GM23248 (cell line): Measurements from ENCODE around the gene GABPB2. TPM values are rescaled to one million over a fixed set of nuclear protein-coding genes. Genes with fewer than 3 reads are reported as not detected.

Experiments used
- DNase-seq: peaks from one replicate; pipeline ENCODE4 v3.0.0-alpha.2; 2015
- H2AFZ ChIP-seq: fragments of 200-600 bp; sonication (generic); 2 replicates; pipeline ENCODE4 v1.6.1; 2016; ENCODE audit warnings: antibody characterized with exemption
- H3F3A ChIP-seq: fragments of 200-600 bp; sonication (generic); 2 replicates; pipeline ENCODE4 v1.6.1; 2016; ENCODE audit warnings: mild to moderate bottlenecking, antibody characterized with exemption, mixed run types; ENCODE audit not compliant: insufficient read depth
- H3K27ac ChIP-seq: fragments of 200-600 bp; sonication (generic); 2 replicates; pipeline ENCODE4 v1.5.1; 2016; ENCODE audit warnings: mild to moderate bottlenecking
- H3K27me3 ChIP-seq: fragments of 200-600 bp; sonication (generic); replicated peaks from 2 replicates; pipeline ENCODE4 v1.6.1; 2016; ENCODE audit warnings: mild to moderate bottlenecking; ENCODE audit not compliant: insufficient read depth
- H3K36me3 ChIP-seq: fragments of 200-600 bp; sonication (generic); 2 replicates; pipeline ENCODE4 v1.6.1; 2016; ENCODE audit warnings: low read depth, mild to moderate bottlenecking
- H3K4me1 ChIP-seq: fragments of 200-600 bp; sonication (generic); 2 replicates; pipeline ENCODE4 v1.6.1; 2016; ENCODE audit warnings: mild to moderate bottlenecking; ENCODE audit not compliant: insufficient read depth
- H3K4me2 ChIP-seq: fragments of 200-600 bp; sonication (generic); one replicate; pipeline ENCODE4 v1.6.1; 2016; ENCODE audit warnings: mild to moderate bottlenecking; ENCODE audit not compliant: unreplicated experiment
- H3K4me3 ChIP-seq: fragments of 200-600 bp; sonication (generic); 2 replicates; pipeline ENCODE4 v1.5.1; 2016; ENCODE audit warnings: mild to moderate bottlenecking
- H3K79me2 ChIP-seq: fragments of 200-600 bp; sonication (generic); 2 replicates; pipeline ENCODE4 v1.6.1; 2016; ENCODE audit warnings: mild to moderate bottlenecking; ENCODE audit not compliant: insufficient read depth
- H3K9ac ChIP-seq: fragments of 200-600 bp; sonication (generic); 2 replicates; pipeline ENCODE4 v1.6.1; 2016; ENCODE audit warnings: mild to moderate bottlenecking
- H3K9me2 ChIP-seq: fragments of 200-600 bp; sonication (generic); 2 replicates; pipeline ENCODE4 v1.6.1; 2016; ENCODE audit warnings: mixed run types, mild to moderate bottlenecking, moderate library complexity; ENCODE audit not compliant: insufficient read depth
- H3K9me3 ChIP-seq: fragments of 200-600 bp; sonication (generic); one replicate; pipeline ENCODE4 v1.6.1; 2017; ENCODE audit warnings: low read depth
- H4K20me1 ChIP-seq: fragments of 200-600 bp; sonication (generic); 2 replicates; pipeline ENCODE4 v1.6.0; 2016; ENCODE audit not compliant: insufficient read depth
- EZH2 ChIP-seq: fragments of 200-600 bp; sonication (generic); IDR thresholded peaks from 2 replicates; pipeline ENCODE4 v1.6.1; 2018; ENCODE audit warnings: antibody characterized with exemption, mild to moderate bottlenecking; ENCODE audit not compliant: insufficient read depth, poor library complexity, severe bottlenecking
- EZH2phosphoT487 ChIP-seq: fragments of 200-600 bp; sonication (generic); IDR thresholded peaks from 2 replicates; pipeline ENCODE4 v1.6.1; 2018; ENCODE audit warnings: antibody characterized with exemption, moderate library complexity, mild to moderate bottlenecking, low read depth; ENCODE audit not compliant: insufficient read depth
- WGBS, 2 experiments: methylation state at CpG; one replicate each; pipeline ENCODE4 v1.1.6; 2015 to 2017; ENCODE audit warnings: low lambda C conversion rate in 2 of 2, low coverage in 1 of 2; ENCODE audit errors: missing lambda C conversion rate in 2 of 2; 5-methylcytosine and 5-hydroxymethylcytosine counted together
- in situ Hi-C: fragments of 300-500 bp; cut with MboI; formaldehyde crosslinking; loops from 2 replicates; pipeline ENCODE4 v1.15.0; 2020
- polyA plus RNA-seq: library from polyadenylated mRNA; unstranded; fragments of >200 nt; fragmentation: Nextera tagmentation; extraction: Ambion mirVana; gene quantifications from 2 replicates; pipeline ENCODE4 v1.2.1, GENCODE V29; 2016
- total RNA-seq: library from RNA; depleted of rRNA; stranded (reverse); fragments of >200 nt; shearing (Covaris generic); gene quantifications from 2 replicates; pipeline ENCODE4 v1.2.3, GENCODE V29; 2014

Gene GABPB2
- total and polyA plus RNA-seq, 2 experiments from 2014 or later, result 7.4 to 14.7 TPM

DNA sequence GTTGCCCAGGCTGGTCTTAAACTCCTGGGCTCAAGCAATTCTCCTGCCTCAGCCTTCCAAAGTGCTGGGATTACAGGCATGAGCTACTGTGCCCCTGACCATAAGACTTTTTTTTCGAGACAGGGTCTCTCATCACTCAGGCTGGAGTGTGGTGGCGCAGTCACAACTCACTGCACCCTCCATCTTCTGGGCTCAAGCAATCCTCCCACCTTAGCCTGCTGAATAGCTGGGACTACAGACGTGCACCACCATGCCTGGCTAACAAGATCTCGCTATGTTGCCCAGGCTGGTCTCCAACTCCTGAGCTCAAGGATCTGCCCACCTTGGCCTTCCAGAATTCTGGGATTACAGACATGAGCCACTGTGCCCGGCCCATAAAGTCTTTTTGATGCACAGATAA lies 21.1 kb upstream of the GABPB2 start:
- peaks cover 38% of the 10 kb centered on the region for H3K36me3 ChIP-seq
- in situ Hi-C loops, result no loop called here
- 84 to 85% methylated on average over 5 of the region's 5 CpGs for WGBS, 2 experiments

GRCh38 chr1:151050051-151050688 lies 20.4 kb upstream of the GABPB2 start:
- Histone ChIP-seq H3K4me1 (0 out of 2 replicates have a peak, but pooled peaks cover 13% of the 10 kb centered on the region), H3F3A (peaks cover 72% of the 10 kb centered on the region), H3K4me3 (no peak overlapping the region), H2AFZ (no peak overlapping the region), H3K4me2 (no peak overlapping the region), H3K9me3 (no peaks in the 10 kb centered on the region), H3K9me2 (no peaks in the 10 kb centered on the region), H4K20me1 (no peaks in the 10 kb centered on the region), H3K9ac (no peak overlapping the region), H3K27ac (peak overlapping the region; percentile 5; the same call in 1 of the 2 replicates), H3K36me3 (peaks cover 46% of the 10 kb centered on the region), H3K27me3 (no peaks in the 10 kb centered on the region), H3K79me2 (peaks cover 19% of the 10 kb centered on the region)
- no peak for DNase-seq
- WGBS, 2 experiments, result 78% methylated on average over 2 of the region's 2 CpGs
- no peak for TF ChIP-seq EZH2
- no peak for TF ChIP-seq EZH2phosphoT487
- in situ Hi-C loops, result no loop called here

More for the DNA sequence above, 21.1 kb upstream of the GABPB2 start:
- H3K27me3 ChIP-seq, result no peaks in the 10 kb centered on the region
- H3F3A ChIP-seq, result peaks cover 65% of the 10 kb centered on the region
- TF ChIP-seq EZH2phosphoT487, result no peak
- H3K9me2 ChIP-seq, result no peaks in the 10 kb centered on the region
- peaks cover 12% of the 10 kb centered on the region for H3K79me2 ChIP-seq
- H3K4me3 ChIP-seq, result no peak overlapping the region
- H3K9ac ChIP-seq, result no peak overlapping the region
- DNase-seq, result no peak
- H3K9me3 ChIP-seq, result no peaks in the 10 kb centered on the region
- no peak overlapping the region for H2AFZ ChIP-seq
- H4K20me1 ChIP-seq, result no peaks in the 10 kb centered on the region
- no peak overlapping the region for H3K4me2 ChIP-seq
- H3K27ac ChIP-seq, result no peak overlapping the region
- 0 out of 2 replicates have a peak, but pooled peaks cover 13% of the 10 kb centered on the region for H3K4me1 ChIP-seq

- H2AFZ ChIP-seq, result no peak overlapping the region
- WGBS, 2 experiments, result 85 to 88% methylated on average over 2 of the region's 2 CpGs
- no peaks in the 10 kb centered on the region for H3K27me3 ChIP-seq
- TF ChIP-seq EZH2phosphoT487 (no peak), EZH2 (no peak)
- H3K4me2 ChIP-seq, result no peak overlapping the region
- H3K4me3 ChIP-seq, result no peak overlapping the region
- H3K36me3 ChIP-seq, result peaks cover 53% of the 10 kb centered on the region
- peaks cover 23% of the 10 kb centered on the region for H3K4me1 ChIP-seq
- in situ Hi-C loops, result no loop called here
- no peak overlapping the region for H3K9ac ChIP-seq
- DNase-seq, result no peak
- H3F3A ChIP-seq, result peaks cover 77% of the 10 kb centered on the region
- H4K20me1 ChIP-seq, result no peaks in the 10 kb centered on the region; the same call in 1 of the 2 replicates
- peaks cover 32% of the 10 kb centered on the region for H3K79me2 ChIP-seq
- no peaks in the 10 kb centered on the region for H3K9me2 ChIP-seq
- H3K9me3 ChIP-seq, result no peaks in the 10 kb centered on the region
- H3K27ac ChIP-seq, result no peak overlapping the region
Measured at GRCh38 chr1:151051356-151052009, 19.1 kb upstream of the GABPB2 start.

DNA sequence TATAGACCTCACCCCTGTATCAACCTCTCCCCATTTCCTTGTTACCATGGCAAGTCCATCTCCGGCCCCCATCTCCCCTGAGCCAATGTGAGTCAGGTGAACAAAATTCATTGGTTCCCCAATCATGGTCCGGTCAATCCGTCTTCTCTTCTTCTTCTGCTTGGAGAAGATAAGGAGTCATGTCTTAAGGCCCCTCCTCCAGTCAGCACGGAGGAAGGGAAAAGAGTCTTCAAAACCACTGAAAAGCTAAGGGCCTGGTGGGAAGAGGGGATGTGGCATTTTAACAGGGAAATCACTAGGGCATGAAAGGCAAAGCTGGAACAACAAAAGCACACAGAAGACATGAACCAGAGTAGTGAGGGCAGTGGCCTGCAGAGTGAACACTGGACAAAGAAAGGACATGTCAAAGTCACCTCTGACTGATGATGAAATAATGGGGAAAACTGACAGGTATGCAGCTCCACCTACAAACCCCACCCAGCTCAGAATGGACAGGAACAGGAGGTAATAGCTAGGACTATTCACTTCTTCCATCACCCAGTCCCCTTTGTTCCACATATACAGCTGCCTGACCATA lies 15.5 kb upstream of the GABPB2 start:
- H3K27ac ChIP-seq, result no peak overlapping the region
- in situ Hi-C loops, result no loop called here
- peaks cover 68% of the 10 kb centered on the region for H3K79me2 ChIP-seq

More for the DNA sequence above, 15.5 kb upstream of the GABPB2 start:
- peaks cover 24% of the 10 kb centered on the region for H3K4me1 ChIP-seq
- WGBS, 2 experiments, result 94 to 99% methylated on average over 4 of the region's 4 CpGs
- peaks cover 53% of the 10 kb centered on the region for H3K36me3 ChIP-seq
- H3K9me3 ChIP-seq, result no peaks in the 10 kb centered on the region
- no peak for DNase-seq
- H3K9ac ChIP-seq, result no peak overlapping the region; the same call in 1 of the 2 replicates
- H3K4me3 ChIP-seq, result no peak overlapping the region
- H2AFZ ChIP-seq, result no peak overlapping the region
- no peaks in the 10 kb centered on the region for H3K9me2 ChIP-seq
- H3K27me3 ChIP-seq, result no peaks in the 10 kb centered on the region
- peaks cover 63% of the 10 kb centered on the region for H3F3A ChIP-seq
- no peak overlapping the region for H3K4me2 ChIP-seq
- TF ChIP-seq EZH2phosphoT487 (no peak), EZH2 (no peak)
- peaks cover 4% of the 10 kb centered on the region; the same call in 1 of the 2 replicates for H4K20me1 ChIP-seq
